Measurements from ENCODE around the gene XYLT1.

DNA sequence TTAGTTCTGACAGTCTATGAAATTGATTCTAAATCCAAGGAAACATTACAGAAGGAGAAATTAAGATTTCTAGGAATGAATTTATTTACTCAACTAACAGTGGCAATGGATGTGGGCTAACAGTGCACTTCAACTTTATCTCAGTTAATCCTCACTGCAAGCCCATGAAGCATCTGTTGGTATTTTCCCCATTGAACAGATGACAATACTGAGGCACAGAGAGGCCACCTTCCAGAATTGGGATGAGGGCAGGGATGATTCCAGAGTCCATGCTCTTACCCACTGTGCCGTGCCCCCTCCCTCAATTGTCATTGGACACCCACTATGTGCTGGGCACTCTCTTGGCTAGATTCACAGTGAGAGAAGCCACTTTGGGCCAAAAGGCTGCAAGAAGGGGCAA, 89.0 kb downstream of the XYLT1 start:
- TF ChIP-seq, protein P1, sequence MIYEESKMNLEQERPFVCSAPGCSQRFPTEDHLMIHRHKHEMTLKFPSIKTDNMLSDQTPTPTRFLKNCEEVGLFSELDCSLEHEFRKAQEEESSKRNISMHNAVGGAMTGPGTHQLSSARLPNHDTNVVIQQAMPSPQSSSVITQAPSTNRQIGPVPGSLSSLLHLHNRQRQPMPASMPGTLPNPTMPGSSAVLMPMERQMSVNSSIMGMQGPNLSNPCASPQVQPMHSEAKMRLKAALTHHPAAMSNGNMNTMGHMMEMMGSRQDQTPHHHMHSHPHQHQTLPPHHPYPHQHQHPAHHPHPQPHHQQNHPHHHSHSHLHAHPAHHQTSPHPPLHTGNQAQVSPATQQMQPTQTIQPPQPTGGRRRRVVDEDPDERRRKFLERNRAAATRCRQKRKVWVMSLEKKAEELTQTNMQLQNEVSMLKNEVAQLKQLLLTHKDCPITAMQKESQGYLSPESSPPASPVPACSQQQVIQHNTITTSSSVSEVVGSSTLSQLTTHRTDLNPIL (CRISPR knock-in tag; IDR thresholded peaks at IDR 0.05; ENCODE audit: low read depth) = no peak
- TF ChIP-seq ZC3H10 (CRISPR knock-in tag; IDR thresholded peaks at IDR 0.05) (no peak), RARB (CRISPR knock-in tag; IDR thresholded peaks at IDR 0.05) (no peak), TOX (CRISPR knock-in tag; IDR thresholded peaks at IDR 0.05; ENCODE audit: borderline replicate concordance) (no peak), ZNF70 (CRISPR knock-in tag; IDR thresholded peaks at IDR 0.05) (no peak), ARNTL (CRISPR knock-in tag; IDR thresholded peaks at IDR 0.05; ENCODE audit: borderline replicate concordance, low read depth) (no peak), ZNF565 (CRISPR knock-in tag; conservative IDR thresholded peaks at IDR 0.05; ENCODE audit: low read depth) (no peak)
